HUDEP-2 (cell line): ENCODE measurements around the gene KIF26B.

ENCODE experiments used
- DNase-seq, 76 experiments: peaks; one replicate each; lab custom pipeline; 2025; ENCODE audit not compliant: unreplicated experiment in 76 of 76; lab: John Stamatoyannopoulos, UW

The KIF26B gene

GRCh38 chr1:245131026-245131393 lies 23.8 kb upstream of the KIF26B start:
- no peak for DNase-seq

- no peak for DNase-seq
Measured at GRCh38 chr1:245132771-245133170, 22.0 kb upstream of the KIF26B start.

- no peak for DNase-seq
Measured at GRCh38 chr1:245133995-245134715, 20.6 kb upstream of the KIF26B start.

- no peak for DNase-seq
Measured at GRCh38 chr1:245142171-245142798, 12.5 kb upstream of the KIF26B start.

- DNase-seq = no peak
Measured at GRCh38 chr1:245142976-245143375, 11.8 kb upstream of the KIF26B start.

GRCh38 chr1:245143849-245144248 lies 10.9 kb upstream of the KIF26B start:
- DNase-seq = no peak

- no peak for DNase-seq
Measured at GRCh38 chr1:245148069-245148468, 6.7 kb upstream of the KIF26B start.

GRCh38 chr1:245148861-245149260 lies 5.9 kb upstream of the KIF26B start:
- no peak for DNase-seq

GRCh38 chr1:245153081-245153551 lies 1.7 kb upstream of the KIF26B start:
- DNase-seq = peak in 51 of 76 experiments; percentile 2 to 53 (median 23)

- peak in 2 of 76 experiments; percentile 4 to 9 for DNase-seq
Measured at GRCh38 chr1:245153552-245154428, 995 bp upstream of the KIF26B start.

- DNase-seq = no peak
Measured at GRCh38 chr1:245155272-245156040, 671 bp downstream of the KIF26B start.

- peak in 66 of 76 experiments; percentile 2 to 76 (median 54) for DNase-seq
Measured at GRCh38 chr1:245156041-245156735, 1.4 kb downstream of the KIF26B start.

- no peak for DNase-seq
Measured at GRCh38 chr1:245156736-245157505, 2.1 kb downstream of the KIF26B start.

GRCh38 chr1:245158913-245159312 lies 4.1 kb downstream of the KIF26B start:
- DNase-seq = no peak

- no peak for DNase-seq
Measured at GRCh38 chr1:245160288-245160687, 5.5 kb downstream of the KIF26B start.

GRCh38 chr1:245160741-245161400 lies 6.1 kb downstream of the KIF26B start:
- no peak for DNase-seq

GRCh38 chr1:245161866-245162265 lies 7.1 kb downstream of the KIF26B start:
- DNase-seq = no peak

GRCh38 chr1:245166471-245166885 lies 11.7 kb downstream of the KIF26B start:
- DNase-seq = no peak

- no peak for DNase-seq
Measured at GRCh38 chr1:245168086-245168485, 13.3 kb downstream of the KIF26B start.
